K562 (cell line): Measurements from ENCODE around the gene CRAT. TPM values are rescaled to one million over a fixed set of nuclear protein-coding genes. Genes with fewer than 3 reads are reported as not detected.

Experiments used
- ATAC-seq: fragments of 200-7000 bp; cut with Tn5 transposase; 3 replicates; pipeline ENCODE4 v1.9.1; 2020; ENCODE audit warnings: moderate library complexity
- BruUV-seq: library from RNA; stranded (reverse); fragments of 400-500 nt; replicated peaks from 2 replicates; lab custom pipeline; 2021; lab: Mats Ljungman, UMichigan
- CTCF ChIA-PET: fragments of 300-600 bp; formaldehyde crosslinking; extraction: SDS; loops from one replicate; lab custom pipeline; 2021; ENCODE audit warnings: low intra/inter-chr PET ratio; lab: Yijun Ruan, JAX
- POLR2A ChIA-PET: fragments of 300-600, 350-650 bp; sonication (Branson Sonifier 250); formaldehyde crosslinking; extraction: SDS; loops from one replicate; lab custom pipeline; 2021; ENCODE audit warnings: antibody characterized with exemption, inconsistent platforms; lab: Yijun Ruan, JAX
- DNase-seq, 4 experiments: peaks; one replicate each; pipeline versions ENCODE4 v3.0.0 to v3.0.0-alpha.2; 2011 to 2018; ENCODE audit warnings: low spot score in 3 of 4, mixed read lengths in 3 of 4; ENCODE audit errors: extremely low read depth in 1 of 4
- FAIRE-seq: peaks from 2 replicates; lab custom pipeline; 2011; peaks lifted over from hg19 to GRCh38; lab: Jason Lieb, UNC
- H2AFZ ChIP-seq: 2 replicates; pipeline ENCODE4 v1.6.0; 2011; ENCODE audit warnings: low read depth, low read length, control low read depth, inconsistent platforms
- H3K27ac ChIP-seq: fragments of 200-600 bp; 3 replicates; pipeline ENCODE4 v1.8.0; 2011; ENCODE audit warnings: low read depth, mild to moderate bottlenecking, control low read depth, inconsistent platforms, low read length, moderate library complexity, mixed read lengths; ENCODE audit errors: extremely low read depth
- H3K27me3 ChIP-seq, 2 experiments: fragments of 300-600 bp in 1 of 2; 2 replicates in 1 of 2; 3 replicates in 1 of 2; pipeline versions ENCODE4 v1.6.0 to v1.8.0; 2011; ENCODE audit warnings: inconsistent platforms in 2 of 2, low read length in 2 of 2, mild to moderate bottlenecking in 1 of 2, mixed read lengths in 1 of 2, moderate library complexity in 1 of 2; ENCODE audit not compliant: control insufficient read depth in 2 of 2, insufficient read depth in 2 of 2
- H3K36me3 ChIP-seq: fragments of 300-600 bp; 3 replicates; pipeline ENCODE4 v1.8.0; 2011; ENCODE audit warnings: mild to moderate bottlenecking, low read length, inconsistent platforms; ENCODE audit not compliant: control insufficient read depth, insufficient read depth
- H3K4me1 ChIP-seq, 2 experiments: fragments of 200-600 bp in 1 of 2; replicated peaks in 1 of 2; 2 replicates in 1 of 2; 3 replicates in 1 of 2; pipeline versions ENCODE4 v1.5.1 to v1.8.0; 2011; ENCODE audit warnings: inconsistent platforms in 2 of 2, low read length in 2 of 2, mild to moderate bottlenecking in 1 of 2, mixed read lengths in 1 of 2, moderate library complexity in 1 of 2; ENCODE audit not compliant: control insufficient read depth in 2 of 2, insufficient read depth in 2 of 2
- H3K4me2 ChIP-seq: 2 replicates; pipeline ENCODE4 v1.6.1; 2011; ENCODE audit warnings: low read length, control low read depth, inconsistent platforms, mixed read lengths; ENCODE audit not compliant: insufficient read depth
- H3K4me3 ChIP-seq: fragments of 200-600 bp; sonication (generic), shearing (Covaris generic); 2 replicates; pipeline ENCODE4 v1.5.1; 2016; ENCODE audit warnings: control low read depth, inconsistent platforms
- H3K79me2 ChIP-seq: fragments of 200-600 bp; 3 replicates; pipeline ENCODE4 v1.8.0; 2011; ENCODE audit warnings: low read length, inconsistent platforms; ENCODE audit not compliant: control insufficient read depth, insufficient read depth
- H3K9ac ChIP-seq, 2 experiments: 2 replicates each; pipeline versions ENCODE4 v1.6.0 to v1.6.1; 2011; ENCODE audit warnings: low read depth in 2 of 2, low read length in 2 of 2, control low read depth in 1 of 2, inconsistent platforms in 1 of 2, mild to moderate bottlenecking in 1 of 2, mixed read lengths in 1 of 2; ENCODE audit not compliant: insufficient read depth in 1 of 2
- H3K9me1 ChIP-seq: one replicate; pipeline ENCODE4 v1.6.0; 2011; ENCODE audit warnings: inconsistent platforms, mild to moderate bottlenecking, low read length, moderate library complexity; ENCODE audit not compliant: control insufficient read depth, insufficient read depth
- H3K9me3 ChIP-seq: replicated peaks from 2 replicates; pipeline ENCODE4 v1.5.1; 2011; ENCODE audit warnings: low read depth, low read length, inconsistent platforms; ENCODE audit not compliant: control insufficient read depth, insufficient read depth
- H4K20me1 ChIP-seq: replicated peaks from 2 replicates; pipeline ENCODE4 v1.6.1; 2011; ENCODE audit warnings: low read length, inconsistent platforms, mixed read lengths; ENCODE audit not compliant: control insufficient read depth, insufficient read depth
- E2F5 ChIP-seq: sonication (generic); formaldehyde crosslinking; IDR thresholded peaks from 2 replicates; pipeline ENCODE4 v1.8.0; 2022; ENCODE audit warnings: mild to moderate bottlenecking, missing genetic modification reagents
- EZH2 ChIP-seq: IDR thresholded peaks from 2 replicates; pipeline ENCODE4 v1.6.1; 2012; ENCODE audit warnings: low read depth, mild to moderate bottlenecking, inconsistent platforms, low read length, borderline replicate concordance
- HCFC1 ChIP-seq: IDR thresholded peaks from 2 replicates; pipeline ENCODE4 v1.6.1; 2012; ENCODE audit warnings: low read depth, low read length, improper control_type of control experiment
- NCOA1 ChIP-seq: fragments of 450-650 bp; IDR thresholded peaks from 2 replicates; pipeline ENCODE4 v1.6.1; 2016; ENCODE audit warnings: low read depth
- POLR2G ChIP-seq: fragments of 200-400 bp; formaldehyde crosslinking; IDR thresholded peaks from 2 replicates; pipeline ENCODE4 v1.6.1; 2017; ENCODE audit warnings: low read depth, mild to moderate bottlenecking, antibody characterized with exemption, low read length, moderate library complexity
- SMARCC2 ChIP-seq: fragments of 450-650 bp; IDR thresholded peaks from 2 replicates; pipeline ENCODE4 v1.6.1; 2017; ENCODE audit warnings: antibody characterized with exemption, moderate library complexity, mild to moderate bottlenecking, low read depth
- ZNF778 ChIP-seq: fragments of 450-650 bp; formaldehyde crosslinking; IDR thresholded peaks from 2 replicates; pipeline ENCODE4 v1.4.0; 2020; ENCODE audit warnings: mild to moderate bottlenecking, moderate library complexity
- WGBS: fragments of 100-300 bp; shearing (Covaris generic); methylation state at CpG from one replicate; pipeline ENCODE4 v1.1.6; 2016; ENCODE audit warnings: low coverage, mixed read lengths; ENCODE audit not compliant: insufficient coverage; ENCODE audit errors: missing lambda C conversion rate; 5-methylcytosine and 5-hydroxymethylcytosine counted together
- in situ Hi-C: fragments of 300-500 bp; cut with MboI; formaldehyde crosslinking; loops from 4 replicates; pipeline ENCODE4 v1.15.0; 2018; ENCODE audit warnings: inconsistent platforms, mixed read lengths
- intact Hi-C: fragments of 100-400 bp; cut with micrococcal nuclease; formaldehyde crosslinking; loops from 2 replicates; pipeline ENCODE4 v1.14.2; 2022
- polyA plus RNA-seq, 8 experiments: library from polyadenylated mRNA; depleted of rRNA in 4 of 8; stranded (reverse) in 5 of 8; unstranded in 3 of 8; fragments of >200 nt; fragmentation: Nextera tagmentation in 2 of 8; fragmentation: Illumina TruSeq in 1 of 8; extraction: Ambion mirVana in 2 of 8; extraction: Trizol in 1 of 8; gene quantifications; 2 replicates each; pipeline versions ENCODE4 v1.2.1 to v1.2.3, GENCODE V29; 2011 to 2014; ENCODE audit warnings: inconsistent platforms in 1 of 8, missing spikeins in 1 of 8
- total RNA-seq, 7 experiments: library from RNA; depleted of rRNA in 6 of 7; stranded (reverse); fragments of >200 nt in 6 of 7; fragmentation: Illumina TruSeq in 2 of 7; extraction: Trizol in 2 of 7; gene quantifications; 2 replicates each; pipeline versions ENCODE4 v1.2.1 to v1.2.3, GENCODE V29; 2011 to 2021; ENCODE audit warnings: low replicate concordance in 1 of 7

The CRAT gene
- total and polyA plus RNA-seq, 9 of the 15 experiments (the other 6 are each of a cell fraction or from before 2014, with no cell fraction given), result 0.20 to 13.8 (median 5.4) TPM

- WGBS, result 94% methylated on average over 28 of the region's 37 CpGs
- DNase-seq, result no peak
- TF ChIP-seq HCFC1 (no peak), ZNF778 (CRISPR knock-in tag) (no peak), EZH2 (no peak), SMARCC2 (no peak), POLR2G (peak; percentile 47; the same call in 1 of the 2 replicates), NCOA1 (no peak), E2F5 (CRISPR knock-in tag) (no peak)
- TF ChIP-seq, all 486 proteins: peak for 1
- Histone ChIP-seq H3K79me2 (no peaks in the 10 kb centered on the region), H3K4me3 (no peak overlapping the region), H4K20me1 (no peaks in the 10 kb centered on the region), H3K9me1 (no peaks in the 10 kb centered on the region), H3K9ac (no peak overlapping the region; a peak in 1 of 4 replicates), H3K4me1 (peaks cover 0 to 12% of the 10 kb centered on the region in 2 experiments; a peak in 2 of 5 replicates), H2AFZ (no peak overlapping the region), H3K27me3 (no peaks in the 10 kb centered on the region), H3K27ac (no peak overlapping the region), H3K4me2 (no peak overlapping the region), H3K9me3 (no peaks in the 10 kb centered on the region), H3K36me3 (peaks cover 73% of the 10 kb centered on the region; the same call in 2 of the 3 replicates)
- CTCF ChIA-PET, result no interaction called here
- intact Hi-C loops (no loop called here), in situ Hi-C loops (no loop called here)
- POLR2A ChIA-PET, result interaction anchor here (0.6 kb wide), 1 partner anchor 173 kb away, joined by 3 read pairs; no protein-coding TSS in a partner anchor
- ATAC-seq (no peak), FAIRE-seq (no peak)
- BruUV-seq, result no TSS peak
Measured at GRCh38 chr9:129059796-129060785, 50.5 kb downstream of the CRAT start.
